ENCODE results near the gene SETBP1.
A peak's percentile ranks its signal among the peaks of the same experiment; 100 is the strongest.

Gene SETBP1

DNA sequence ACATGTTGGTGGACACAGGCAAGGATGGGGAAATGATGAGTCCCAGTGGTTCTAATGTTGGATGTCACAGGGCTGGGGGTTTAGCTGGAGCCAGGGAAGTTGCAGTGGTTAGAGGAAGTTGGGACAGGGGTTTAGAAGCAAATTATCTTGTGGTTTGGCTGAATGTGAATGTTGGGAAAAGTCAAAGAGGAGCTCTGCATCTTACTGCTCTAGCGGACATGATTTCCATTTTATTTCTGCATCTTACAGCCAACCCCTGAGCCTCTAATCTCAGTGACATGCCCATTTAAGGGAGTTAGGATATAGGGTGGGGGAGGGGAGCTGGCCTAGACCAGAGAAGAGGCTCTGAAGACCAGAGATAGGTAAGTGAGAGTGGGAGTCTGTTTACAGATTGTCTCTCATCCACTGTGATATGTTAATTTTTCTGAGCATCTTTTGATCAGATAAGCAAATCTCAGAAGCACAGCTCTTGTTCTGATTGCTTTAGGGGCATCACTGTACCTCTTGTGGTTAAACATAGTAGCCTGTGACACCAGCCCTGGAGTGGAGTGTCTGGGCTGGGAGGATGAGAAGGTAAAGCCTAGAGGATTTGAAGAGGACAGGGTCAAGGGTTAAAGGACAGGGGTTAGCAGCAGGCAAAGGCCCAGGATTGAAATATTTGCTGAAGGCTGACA lies 43.6 kb downstream of the SETBP1 start:
- Histone ChIP-seq H3K9ac (ENCODE audit: low read length) (peak overlapping the region; percentile 15), H3K18ac (ENCODE audit: low read length) (peak overlapping the region; percentile 94), H3K27ac (ENCODE audit: low read depth, low read length) (no peak overlapping the region), H3K23ac (ENCODE audit: low read length) (no peak overlapping the region), H3K27me3 (ENCODE audit: insufficient read depth, low read length, poor library complexity) (no peaks in the 10 kb centered on the region), H3K56ac (ENCODE audit: low read length) (peak overlapping the region; percentile 57), H3K36me3 (ENCODE audit: control insufficient read depth, insufficient read depth, low read length) (no peaks in the 10 kb centered on the region), H4K5ac (ENCODE audit: low read length) (no peak overlapping the region), H2BK15ac (replicated peaks; ENCODE audit: low read depth) (no peak overlapping the region), H3K4me1 (ENCODE audit: control insufficient read depth, low read depth, low read length) (peaks cover 44% of the 10 kb centered on the region), H3K4ac (ENCODE audit: low read depth, low read length) (no peak overlapping the region), H2BK120ac (ENCODE audit: low read depth, low read length) (peak overlapping the region; percentile 83), H3K4me3 (ENCODE audit: low read length) (no peak overlapping the region), H3K79me2 (ENCODE audit: control insufficient read depth, insufficient read depth, low read length) (no peaks in the 10 kb centered on the region), H2BK5ac (ENCODE audit: low read length) (peak overlapping the region; percentile 33), H3K79me1 (ENCODE audit: low read length) (peaks cover 3% of the 10 kb centered on the region), H3K4me2 (ENCODE audit: low read length) (no peak overlapping the region), H2AK5ac (ENCODE audit: low read length) (peak overlapping the region; percentile 24), H4K8ac (ENCODE audit: low read depth, low read length) (no peak overlapping the region)
- WGBS (ENCODE audit: extremely low coverage, insufficient coverage, low lambda C conversion rate), result no CpG with 5 or more reads among the region's 1 CpG
- DNase-seq, result peak; percentile 86

DNA sequence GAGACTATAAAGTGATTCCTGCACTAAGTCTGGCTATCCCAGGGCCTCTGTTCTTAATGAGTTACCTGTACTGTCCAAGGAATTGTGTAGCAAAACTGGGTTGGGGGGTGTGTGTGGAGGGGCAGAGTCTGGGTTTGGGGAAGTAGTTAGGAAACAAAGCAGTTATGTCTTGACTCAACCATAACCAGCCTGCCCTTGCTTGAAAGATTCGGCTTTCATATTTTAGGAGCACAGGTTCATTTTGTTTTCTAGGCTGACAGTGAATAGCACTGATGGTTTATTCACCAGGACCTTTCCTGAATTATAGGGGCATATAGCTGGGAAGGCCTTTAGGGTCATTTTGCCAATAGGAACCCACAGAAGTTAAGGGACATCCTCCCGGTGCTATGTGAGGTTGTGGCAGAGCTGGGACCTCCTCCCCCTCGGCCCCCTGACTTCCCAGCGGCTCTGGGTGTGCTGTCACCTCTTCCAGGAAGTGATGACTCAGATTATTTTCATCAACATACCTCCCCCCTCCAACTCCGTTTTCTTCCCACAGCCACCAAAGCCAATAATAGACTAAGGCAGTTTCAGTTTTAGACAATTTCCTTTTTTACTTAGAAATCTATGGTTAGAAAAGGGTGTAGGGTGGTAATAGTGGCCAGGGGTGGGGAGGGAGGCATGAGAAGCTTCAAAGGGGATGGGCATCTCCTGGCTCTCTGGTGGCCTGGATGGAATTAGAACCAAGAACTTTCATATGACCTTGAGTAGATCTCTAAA lies 44.8 kb downstream of the SETBP1 start:
- peaks cover 50% of the 10 kb centered on the region for H3K4me1 ChIP-seq (ENCODE audit: control insufficient read depth, low read depth, low read length)

GRCh38 chr18:44726059-44726421 lies 45.4 kb downstream of the SETBP1 start:
- H3K18ac ChIP-seq (ENCODE audit: low read length), result peak overlapping the region; percentile 85
- no peaks in the 10 kb centered on the region for H3K36me3 ChIP-seq (ENCODE audit: control insufficient read depth, insufficient read depth, low read length)
- no peaks in the 10 kb centered on the region for H3K27me3 ChIP-seq (ENCODE audit: insufficient read depth, low read length, poor library complexity)
- DNase-seq, result no peak
- no peak overlapping the region for H3K4me3 ChIP-seq (ENCODE audit: low read length)
- no peak overlapping the region for H3K4me2 ChIP-seq (ENCODE audit: low read length)
- H3K4me1 ChIP-seq (ENCODE audit: control insufficient read depth, low read depth, low read length), result peaks cover 52% of the 10 kb centered on the region
- no peaks in the 10 kb centered on the region for H3K79me2 ChIP-seq (ENCODE audit: control insufficient read depth, insufficient read depth, low read length)
- H3K79me1 ChIP-seq (ENCODE audit: low read length), result peaks cover 3% of the 10 kb centered on the region
- H4K5ac ChIP-seq (ENCODE audit: low read length), result no peak overlapping the region
- no peak overlapping the region for H2AK5ac ChIP-seq (ENCODE audit: low read length)
- H2BK15ac ChIP-seq (replicated peaks; ENCODE audit: low read depth), result peak overlapping the region; percentile 28
- H2BK5ac ChIP-seq (ENCODE audit: low read length), result no peak overlapping the region
- no peak overlapping the region for H3K23ac ChIP-seq (ENCODE audit: low read length)
- H3K9ac ChIP-seq (ENCODE audit: low read length), result no peak overlapping the region
- no peak overlapping the region for H3K4ac ChIP-seq (ENCODE audit: low read depth, low read length)
- H3K56ac ChIP-seq (ENCODE audit: low read length), result no peak overlapping the region
- H2BK120ac ChIP-seq (ENCODE audit: low read depth, low read length), result no peak overlapping the region
- H3K27ac ChIP-seq (ENCODE audit: low read depth, low read length), result no peak overlapping the region
- no peak overlapping the region for H4K8ac ChIP-seq (ENCODE audit: low read depth, low read length)

More for the DNA sequence above, 44.8 kb downstream of the SETBP1 start:
- Histone ChIP-seq H3K27ac (ENCODE audit: low read depth, low read length) (no peak overlapping the region), H4K8ac (ENCODE audit: low read depth, low read length) (no peak overlapping the region), H3K56ac (ENCODE audit: low read length) (peak overlapping the region; percentile 26), H2BK15ac (replicated peaks; ENCODE audit: low read depth) (peak overlapping the region; percentile 86), H3K4me3 (ENCODE audit: low read length) (no peak overlapping the region), H2BK5ac (ENCODE audit: low read length) (no peak overlapping the region), H3K9ac (ENCODE audit: low read length) (no peak overlapping the region), H3K27me3 (ENCODE audit: insufficient read depth, low read length, poor library complexity) (no peaks in the 10 kb centered on the region), H3K4ac (ENCODE audit: low read depth, low read length) (peak overlapping the region; percentile 49), H3K18ac (ENCODE audit: low read length) (peak overlapping the region; percentile 85), H3K79me1 (ENCODE audit: low read length) (peaks cover 3% of the 10 kb centered on the region), H2AK5ac (ENCODE audit: low read length) (no peak overlapping the region), H3K4me2 (ENCODE audit: low read length) (no peak overlapping the region), H3K23ac (ENCODE audit: low read length) (no peak overlapping the region), H2BK120ac (ENCODE audit: low read depth, low read length) (peak overlapping the region; percentile 49), H4K5ac (ENCODE audit: low read length) (no peak overlapping the region), H3K79me2 (ENCODE audit: control insufficient read depth, insufficient read depth, low read length) (no peaks in the 10 kb centered on the region), H3K36me3 (ENCODE audit: control insufficient read depth, insufficient read depth, low read length) (no peaks in the 10 kb centered on the region)
- DNase-seq, result peak; percentile 45
- WGBS (ENCODE audit: extremely low coverage, insufficient coverage, low lambda C conversion rate), result no CpG with 5 or more reads among the region's 5 CpGs

DNA sequence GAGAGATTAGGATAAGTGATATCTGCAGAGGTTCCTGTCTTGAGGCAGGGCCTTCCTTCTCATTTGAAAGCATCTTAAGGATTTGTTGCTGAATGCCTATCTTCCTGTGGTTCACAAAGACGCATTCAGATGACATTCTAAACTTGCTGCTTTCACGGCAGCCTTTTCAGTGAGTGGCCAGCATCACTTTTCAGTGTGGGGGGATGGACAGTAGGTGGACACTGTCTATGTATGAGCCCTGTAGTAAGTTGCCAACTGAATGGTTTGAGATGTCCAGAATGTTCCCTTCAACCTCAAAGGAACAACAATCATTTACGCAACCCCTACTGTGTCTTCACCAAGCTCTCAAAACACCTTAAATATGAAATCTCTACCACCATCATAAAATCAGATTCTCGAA lies 46.6 kb downstream of the SETBP1 start:
- Histone ChIP-seq H2BK15ac (replicated peaks; ENCODE audit: low read depth) (peak overlapping the region; percentile 23), H2BK5ac (ENCODE audit: low read length) (no peak overlapping the region), H3K36me3 (ENCODE audit: control insufficient read depth, insufficient read depth, low read length) (no peaks in the 10 kb centered on the region), H3K27ac (ENCODE audit: low read depth, low read length) (peak overlapping the region; percentile 24), H3K18ac (ENCODE audit: low read length) (peak overlapping the region; percentile 44), H2AK5ac (ENCODE audit: low read length) (no peak overlapping the region), H3K9ac (ENCODE audit: low read length) (no peak overlapping the region), H3K23ac (ENCODE audit: low read length) (no peak overlapping the region), H3K4me1 (ENCODE audit: control insufficient read depth, low read depth, low read length) (peaks cover 47% of the 10 kb centered on the region), H3K27me3 (ENCODE audit: insufficient read depth, low read length, poor library complexity) (no peaks in the 10 kb centered on the region), H4K5ac (ENCODE audit: low read length) (no peak overlapping the region), H3K79me1 (ENCODE audit: low read length) (peaks cover 2% of the 10 kb centered on the region), H3K4ac (ENCODE audit: low read depth, low read length) (no peak overlapping the region), H2BK120ac (ENCODE audit: low read depth, low read length) (no peak overlapping the region), H3K4me3 (ENCODE audit: low read length) (no peak overlapping the region), H3K56ac (ENCODE audit: low read length) (no peak overlapping the region), H3K79me2 (ENCODE audit: control insufficient read depth, insufficient read depth, low read length) (no peaks in the 10 kb centered on the region), H3K4me2 (ENCODE audit: low read length) (no peak overlapping the region), H4K8ac (ENCODE audit: low read depth, low read length) (no peak overlapping the region)
- DNase-seq, result peak; percentile 77
- WGBS (ENCODE audit: extremely low coverage, insufficient coverage, low lambda C conversion rate), result no CpG with 5 or more reads among the region's 4 CpGs

DNA sequence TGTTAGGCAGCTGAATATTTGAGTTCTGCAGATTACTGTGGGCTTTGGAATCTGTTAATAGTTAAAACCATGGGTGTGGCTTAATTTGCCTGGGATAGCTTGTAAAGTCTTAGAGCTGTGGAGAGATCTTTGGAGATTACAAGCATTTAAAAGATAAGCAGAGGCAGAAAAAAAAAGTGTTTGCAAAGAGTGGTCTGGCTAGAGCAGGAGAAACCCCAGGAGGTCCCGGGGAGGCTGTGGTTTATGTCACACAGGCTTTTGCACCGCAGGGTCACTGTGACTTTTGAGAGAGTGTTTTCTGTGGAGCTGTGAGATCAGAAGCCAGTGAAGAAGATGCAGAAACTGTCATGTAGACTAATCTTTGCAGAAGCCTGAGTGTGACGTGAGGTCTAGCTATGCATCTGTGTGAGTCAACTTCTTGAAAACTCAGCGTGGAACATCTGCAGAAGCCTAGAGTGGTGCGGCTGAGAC lies 49.0 kb downstream of the SETBP1 start:
- Histone ChIP-seq H3K27ac (ENCODE audit: low read depth, low read length) (peak overlapping the region; percentile 52), H2BK120ac (ENCODE audit: low read depth, low read length) (no peak overlapping the region), H3K4me1 (ENCODE audit: control insufficient read depth, low read depth, low read length) (peaks cover 35% of the 10 kb centered on the region), H3K18ac (ENCODE audit: low read length) (peak overlapping the region; percentile 30), H2BK15ac (replicated peaks; ENCODE audit: low read depth) (no peak overlapping the region), H3K36me3 (ENCODE audit: control insufficient read depth, insufficient read depth, low read length) (no peaks in the 10 kb centered on the region), H3K4ac (ENCODE audit: low read depth, low read length) (no peak overlapping the region), H3K23ac (ENCODE audit: low read length) (no peak overlapping the region), H4K8ac (ENCODE audit: low read depth, low read length) (no peak overlapping the region), H3K9ac (ENCODE audit: low read length) (no peak overlapping the region), H3K4me2 (ENCODE audit: low read length) (no peak overlapping the region), H3K4me3 (ENCODE audit: low read length) (no peak overlapping the region), H3K27me3 (ENCODE audit: insufficient read depth, low read length, poor library complexity) (no peaks in the 10 kb centered on the region), H3K79me1 (ENCODE audit: low read length) (no peaks in the 10 kb centered on the region), H3K56ac (ENCODE audit: low read length) (peak overlapping the region; percentile 19), H2BK5ac (ENCODE audit: low read length) (no peak overlapping the region), H3K79me2 (ENCODE audit: control insufficient read depth, insufficient read depth, low read length) (no peaks in the 10 kb centered on the region), H2AK5ac (ENCODE audit: low read length) (no peak overlapping the region), H4K5ac (ENCODE audit: low read length) (no peak overlapping the region)
- DNase-seq, result peak; percentile 90
- no CpG with 5 or more reads among the region's 5 CpGs for WGBS (ENCODE audit: extremely low coverage, insufficient coverage, low lambda C conversion rate)

All from mesendoderm (in vitro differentiated cells).